ENCODE results near the gene KCNK17. TPM values are rescaled to one million over a fixed set of nuclear protein-coding genes. Genes with fewer than 3 reads are reported as not detected.

KCNK17 gene
- total and polyA plus RNA-seq, 2 donors (not counting 3 experiments of a cell fraction or from before 2014, with no cell fraction given), result not detected

DNA sequence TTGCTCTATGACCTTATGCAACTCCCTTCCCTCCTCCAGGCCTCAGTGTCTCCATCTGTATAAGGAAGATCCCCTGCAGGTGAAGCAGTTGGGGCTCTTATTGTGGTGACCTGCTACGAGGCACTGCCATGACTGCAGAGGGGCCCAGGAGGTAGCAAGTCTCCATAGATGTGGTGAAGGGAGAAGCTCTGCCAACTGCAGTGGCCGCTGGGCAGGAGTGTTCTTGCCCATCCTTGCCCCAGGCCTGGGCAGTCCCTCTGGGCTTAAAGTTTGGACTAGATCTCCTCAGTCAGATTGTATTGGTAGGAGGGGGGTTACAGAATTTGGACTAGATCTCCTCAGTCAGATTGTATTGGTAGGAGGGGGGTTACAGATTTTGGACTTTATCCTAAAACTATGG, 12.2 kb downstream of the KCNK17 start:
- Histone ChIP-seq H2AFZ (ENCODE audit: low read depth, low read length) (no peak overlapping the region), H3K9me1 (replicated peaks; ENCODE audit: control insufficient read depth, extremely low read depth, insufficient read depth, low read length) (no peaks in the 10 kb centered on the region), H3K36me3 (ENCODE audit: control insufficient read depth in 2 of 2, extremely low read depth in 1 of 2, insufficient read depth in 2 of 2, low read length in 2 of 2) (no peaks in the 10 kb centered on the region), H3K27ac (ENCODE audit: insufficient read depth, low read depth, low read length) (no peak overlapping the region), H3K4me2 (ENCODE audit: insufficient read depth, low read length) (no peak overlapping the region), H3K4me3 (replicated peaks in 1 of 3; ENCODE audit: insufficient read depth in 1 of 3, low read depth in 1 of 3, low read length in 3 of 3) (no peak overlapping the region), H3K9me3 (replicated peaks; ENCODE audit: control insufficient read depth, insufficient read depth, low read length) (no peaks in the 10 kb centered on the region), H3K9ac (replicated peaks; ENCODE audit: extremely low read depth, insufficient read depth, low read length) (no peak overlapping the region), H3K79me2 (ENCODE audit: control insufficient read depth, insufficient read depth, low read length) (no peaks in the 10 kb centered on the region), H4K20me1 (replicated peaks; ENCODE audit: control insufficient read depth, extremely low read depth, insufficient read depth, low read length) (no peaks in the 10 kb centered on the region), H3K4me1 (ENCODE audit: control insufficient read depth, extremely low read depth, insufficient read depth, low read length) (no peaks in the 10 kb centered on the region), H3K27me3 (ENCODE audit: control insufficient read depth in 2 of 2, insufficient read depth in 2 of 2, low read length in 2 of 2) (no peaks in the 10 kb centered on the region)
- POLR2A ChIA-PET, result no interaction called here
- FAIRE-seq (no peak), DNase-seq (ENCODE audit: low read depth, low spot score) (no peak)
- CTCF ChIA-PET, result interaction anchor here (1.1 to 14.2 kb wide), 15 partner anchors 11 to 492 kb away, joined by 3 to 223 read pairs (median 4); no protein-coding TSS in a partner anchor
- TF ChIP-seq MYC (IDR thresholded peaks at IDR 0.05; ENCODE audit: low read depth, low read length) (no peak), POLR2AphosphoS5 (IDR thresholded peaks at IDR 0.05; ENCODE audit: insufficient read depth, low read depth, low read length) (no peak), JUN (IDR thresholded peaks at IDR 0.05; ENCODE audit: borderline replicate concordance, insufficient read depth, insufficient read length, low read depth) (no peak), GATA2 (IDR thresholded peaks at IDR 0.05; ENCODE audit: insufficient read depth, insufficient read length, low read depth, low read length) (no peak), EZH2 (IDR thresholded peaks at IDR 0.05; ENCODE audit: borderline replicate concordance, low read depth, low read length, severe bottlenecking) (no peak), CTCF (IDR thresholded peaks at IDR 0.05; ENCODE audit: extremely low read depth in 1 of 2, insufficient read depth in 1 of 2, low read depth in 1 of 2, low read length in 2 of 2) (no peak), POLR2A (IDR thresholded peaks at IDR 0.05; ENCODE audit: low read depth, low read length) (no peak), FOS (IDR thresholded peaks at IDR 0.05; ENCODE audit: borderline replicate concordance, insufficient read depth, low read length) (no peak)
- TF ChIP-seq, protein P1, sequence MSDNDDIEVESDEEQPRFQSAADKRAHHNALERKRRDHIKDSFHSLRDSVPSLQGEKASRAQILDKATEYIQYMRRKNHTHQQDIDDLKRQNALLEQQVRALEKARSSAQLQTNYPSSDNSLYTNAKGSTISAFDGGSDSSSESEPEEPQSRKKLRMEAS (IDR thresholded peaks at IDR 0.05; ENCODE audit: insufficient read depth, insufficient read length), result no peak
- intact Hi-C loops (cut with micrococcal nuclease) (loop anchor here (2.0 kb wide), 1 partner anchor 213 kb away; no protein-coding TSS in a partner anchor), dilution Hi-C loops (cut with MboI; ENCODE audit: extremely low pct_ligation_motif_present, low sequenced_read_pairs) (no loop called here)
- BruUV-seq (replicated peaks), result no TSS peak
